Activated T-helper 1 cell treated with anti-CD3 and anti-CD28 coated beads, Interleukin-12 subunit alpha, Interleukin-12 subunit beta, Interleukin-2, Interleukin-4 antibody, amounts not matched to agents 30 ng/mL and 10 ng/mL and 1 ng/mL, durations not matched to agents 14 hours and 24 hours and 36 hours (primary cell): ENCODE results near the gene THRAP3. TPM values are rescaled to one million over a fixed set of nuclear protein-coding genes. Genes with fewer than 3 reads are reported as not detected.
A peak's percentile ranks its signal among the peaks of the same experiment; 100 is the strongest.
"Not testable (repeated sequence)": the region's sequence is repeated elsewhere in the genome, so short reads cannot be mapped to it uniquely, and the experiment has no call there.

ENCODE experiments used
- DNase-seq: peaks from one replicate; pipeline ENCODE4 v3.0.0; 2021; ENCODE audit warnings: low spot score
- H3K27ac Mint-ChIP-seq: one replicate; pipeline ENCODE4 v1.8.0; 2021; ENCODE audit warnings: mild to moderate bottlenecking, mixed read lengths
- H3K27me3 Mint-ChIP-seq: one replicate; pipeline ENCODE4 v1.8.0; 2022; ENCODE audit warnings: mild to moderate bottlenecking, moderate library complexity, mixed read lengths; ENCODE audit not compliant: insufficient read depth
- H3K36me3 Mint-ChIP-seq: one replicate; pipeline ENCODE4 v1.8.0; 2021; ENCODE audit warnings: low read depth, mixed read lengths
- H3K4me1 Mint-ChIP-seq: one replicate; pipeline ENCODE4 v1.8.0; 2021; ENCODE audit warnings: low read depth, mixed read lengths
- H3K4me3 Mint-ChIP-seq: one replicate; pipeline ENCODE4 v1.8.0; 2021; ENCODE audit warnings: mild to moderate bottlenecking, moderate library complexity, mixed read lengths
- H3K9me3 Mint-ChIP-seq: one replicate; pipeline ENCODE4 v1.8.0; 2021; ENCODE audit warnings: mixed read lengths
- intact Hi-C: fragments of 100-400 bp; cut with micrococcal nuclease; formaldehyde crosslinking; loops from one replicate; pipeline ENCODE4 v1.15.1; 2024
- total RNA-seq: library from RNA; stranded (reverse); gene quantifications from 2 replicates; pipeline ENCODE4 v1.2.3, GENCODE V29; 2022

The THRAP3 gene
- total RNA-seq, 1 donor from 2014 or later = 147 TPM

GRCh38 chr1:36212782-36213181 lies 11.5 kb upstream of the THRAP3 start:
- Mint-ChIP-seq H3K4me3 (no peak overlapping the region), H3K4me1 (no peaks in the 10 kb centered on the region), H3K36me3 (no peaks in the 10 kb centered on the region), H3K27me3 (no peaks in the 10 kb centered on the region), H3K9me3 (no peaks in the 10 kb centered on the region), H3K27ac (no peak overlapping the region)
- intact Hi-C loops = no loop called here
- no peak for DNase-seq

GRCh38 chr1:36217670-36218069 lies 6.6 kb upstream of the THRAP3 start:
- Mint-ChIP-seq H3K36me3 (no peaks in the 10 kb centered on the region), H3K27me3 (no peaks in the 10 kb centered on the region), H3K9me3 (no peaks in the 10 kb centered on the region), H3K4me3 (no peak overlapping the region), H3K4me1 (no peaks in the 10 kb centered on the region), H3K27ac (no peak overlapping the region)
- intact Hi-C loops = no loop called here
- DNase-seq = no peak

GRCh38 chr1:36221901-36222300 lies 2.3 kb upstream of the THRAP3 start:
- intact Hi-C loops = loop anchor here (5.0 kb wide), 2 partner anchors 290 to 1470 kb away; partner anchors contain the start of genes AGO3 and CDCA8
- H3K4me3 Mint-ChIP-seq, H3K27me3 Mint-ChIP-seq, H3K9me3 Mint-ChIP-seq, DNase-seq, H3K27ac Mint-ChIP-seq: not testable (repeated sequence)
- H3K36me3 Mint-ChIP-seq = peaks cover 17% of the 10 kb centered on the region
- H3K4me1 Mint-ChIP-seq = peaks cover 28% of the 10 kb centered on the region

- H3K9me3 Mint-ChIP-seq = no peaks in the 10 kb centered on the region
- peak overlapping the region; percentile 95 for H3K4me3 Mint-ChIP-seq
- peaks cover 21% of the 10 kb centered on the region for H3K36me3 Mint-ChIP-seq
- H3K27me3 Mint-ChIP-seq = peaks cover 2% of the 10 kb centered on the region
- no peak for DNase-seq
- peaks cover 35% of the 10 kb centered on the region for H3K4me1 Mint-ChIP-seq
- intact Hi-C loops = loop anchor here (1.0 to 5.0 kb wide), 3 partner anchors 16 to 1470 kb away; partner anchors contain the start of genes AGO3 and CDCA8
- peak overlapping the region; percentile 100 for H3K27ac Mint-ChIP-seq
These were observed 1.5 kb upstream of the THRAP3 start for GRCh38 chr1:36222481-36223380.

GRCh38 chr1:36223381-36223995 lies 755 bp upstream of the THRAP3 start:
- H3K4me3 Mint-ChIP-seq = peak overlapping the region; percentile 95
- peaks cover 36% of the 10 kb centered on the region for H3K4me1 Mint-ChIP-seq
- H3K27ac Mint-ChIP-seq = peak overlapping the region; percentile 100
- peak; percentile 42 for DNase-seq
- H3K27me3 Mint-ChIP-seq = peaks cover 2% of the 10 kb centered on the region
- peaks cover 21% of the 10 kb centered on the region for H3K36me3 Mint-ChIP-seq
- no peaks in the 10 kb centered on the region for H3K9me3 Mint-ChIP-seq
- intact Hi-C loops = loop anchor here (1.0 to 5.0 kb wide), 3 partner anchors 17 to 1469 kb away; partner anchors contain the start of genes AGO3 and CDCA8

- Mint-ChIP-seq H3K4me1 (peaks cover 36% of the 10 kb centered on the region), H3K4me3 (peak overlapping the region; percentile 95), H3K36me3 (peaks cover 21% of the 10 kb centered on the region), H3K27me3 (peaks cover 2% of the 10 kb centered on the region), H3K27ac (peak overlapping the region; percentile 100), H3K9me3 (no peaks in the 10 kb centered on the region)
- no peak for DNase-seq
- intact Hi-C loops = loop anchor here (1.0 to 5.0 kb wide), 13 partner anchors 36 to 1468 kb away; partner anchors contain the start of genes ADPRS, AGO1, AGO3 and CDCA8
These were observed 467 bp downstream of the THRAP3 start for GRCh38 chr1:36224537-36225282.

GRCh38 chr1:36225283-36225899 lies 1.1 kb downstream of the THRAP3 start:
- Mint-ChIP-seq H3K36me3 (peaks cover 22% of the 10 kb centered on the region), H3K9me3 (no peaks in the 10 kb centered on the region), H3K27ac (peak overlapping the region; percentile 100), H3K27me3 (peaks cover 2% of the 10 kb centered on the region), H3K4me3 (peak overlapping the region; percentile 95), H3K4me1 (peaks cover 36% of the 10 kb centered on the region)
- DNase-seq = no peak
- intact Hi-C loops = loop anchor here (2.0 kb wide), 2 partner anchors 65 to 1251 kb away; no protein-coding TSS in a partner anchor

GRCh38 chr1:36230279-36230678 lies 6.0 kb downstream of the THRAP3 start:
- H3K4me1 Mint-ChIP-seq = peaks cover 38% of the 10 kb centered on the region
- DNase-seq, intact Hi-C loops, H3K27me3 Mint-ChIP-seq, H3K4me3 Mint-ChIP-seq, H3K27ac Mint-ChIP-seq, H3K9me3 Mint-ChIP-seq: not testable (repeated sequence)
- peaks cover 29% of the 10 kb centered on the region for H3K36me3 Mint-ChIP-seq

GRCh38 chr1:36231191-36231590 lies 6.9 kb downstream of the THRAP3 start:
- Mint-ChIP-seq H3K27ac (no peak overlapping the region), H3K4me1 (peaks cover 33% of the 10 kb centered on the region), H3K9me3 (no peaks in the 10 kb centered on the region), H3K36me3 (peaks cover 23% of the 10 kb centered on the region), H3K27me3 (no peaks in the 10 kb centered on the region), H3K4me3 (no peak overlapping the region)
- DNase-seq = no peak
- intact Hi-C loops = no loop called here

GRCh38 chr1:36232212-36233095 lies 8.2 kb downstream of the THRAP3 start:
- Mint-ChIP-seq H3K27me3 (no peaks in the 10 kb centered on the region), H3K36me3 (peaks cover 16% of the 10 kb centered on the region), H3K9me3 (no peaks in the 10 kb centered on the region), H3K4me3 (no peak overlapping the region), H3K27ac (no peak overlapping the region), H3K4me1 (peaks cover 23% of the 10 kb centered on the region)
- DNase-seq = no peak
- intact Hi-C loops = no loop called here

GRCh38 chr1:36236302-36236701 lies 12.1 kb downstream of the THRAP3 start:
- H3K27ac Mint-ChIP-seq = peak overlapping the region; percentile 7
- no peak overlapping the region for H3K4me3 Mint-ChIP-seq
- intact Hi-C loops = no loop called here
- no peaks in the 10 kb centered on the region for H3K9me3 Mint-ChIP-seq
- no peaks in the 10 kb centered on the region for H3K27me3 Mint-ChIP-seq
- H3K4me1 Mint-ChIP-seq = peaks cover 25% of the 10 kb centered on the region
- DNase-seq = no peak
- H3K36me3 Mint-ChIP-seq = peaks cover 15% of the 10 kb centered on the region
